HEK293 (cell line): Measurements from ENCODE around the gene MISP3.

Source experiments
- CTCF ChIA-PET: fragments of 350-600 bp; formaldehyde crosslinking; extraction: SDS; loops from one replicate; lab custom pipeline; 2021; ENCODE audit warnings: antibody characterized with exemption; lab: Yijun Ruan, JAX
- POLR2A ChIA-PET: fragments of 300-600 bp; formaldehyde crosslinking; extraction: SDS; loops from one replicate; lab custom pipeline; 2020; ENCODE audit warnings: antibody characterized with exemption, inconsistent platforms; lab: Yijun Ruan, JAX
- H3K27ac ChIP-seq: fragments of 200-500 bp; sonication (Bioruptor generic); 2 replicates; pipeline ENCODE4 v1.5.1; 2014; ENCODE audit warnings: low read depth, low read length, control low read depth, inconsistent platforms; ENCODE audit errors: extremely low read depth
- H3K36me3 ChIP-seq, 2 experiments: fragments of 200-500 bp in 1 of 2; sonication (Bioruptor generic) in 1 of 2; 1 replicate in 1 of 2; 2 replicates in 1 of 2; pipeline ENCODE4 v1.5.1; 2014 to 2017; ENCODE audit warnings: inconsistent platforms in 2 of 2, low read length in 2 of 2; ENCODE audit not compliant: control insufficient read depth in 2 of 2, insufficient read depth in 1 of 2
- H3K4me1 ChIP-seq: fragments of 200-500 bp; sonication (Bioruptor generic); 2 replicates; pipeline ENCODE4 v1.5.1; 2014; ENCODE audit warnings: mild to moderate bottlenecking, low read length, inconsistent platforms; ENCODE audit not compliant: control insufficient read depth, insufficient read depth
- H3K4me3 ChIP-seq: 2 replicates; pipeline ENCODE4 v1.5.1; 2011; ENCODE audit warnings: low read depth, mild to moderate bottlenecking, control low read depth, low read length, moderate library complexity
- H3K9me3 ChIP-seq: fragments of 200-500 bp; sonication (Bioruptor generic); 2 replicates; pipeline ENCODE4 v1.5.1; 2014; ENCODE audit warnings: low read depth, low read length, inconsistent platforms; ENCODE audit not compliant: control insufficient read depth, insufficient read depth
- FEZF1 ChIP-seq: fragments of 450-650 bp; formaldehyde crosslinking; IDR thresholded peaks from 2 replicates; pipeline ENCODE4 v1.5.1; 2016; ENCODE audit warnings: missing biosample characterization, missing genetic modification characterization
- PRDM1 ChIP-seq: fragments of 450-650 bp; formaldehyde crosslinking; IDR thresholded peaks from 2 replicates; pipeline ENCODE4; 2016; ENCODE audit warnings: missing biosample characterization, missing genetic modification characterization
- SCRT2 ChIP-seq: fragments of 450-650 bp; formaldehyde crosslinking; IDR thresholded peaks from 2 replicates; pipeline ENCODE4 v1.5.1; 2016; ENCODE audit warnings: missing biosample characterization, missing genetic modification characterization
- SP3 ChIP-seq: fragments of 450-650 bp; formaldehyde crosslinking; IDR thresholded peaks from 2 replicates; pipeline ENCODE4 v1.5.1; 2016; ENCODE audit warnings: missing biosample characterization, missing genetic modification characterization
- ZBTB20 ChIP-seq: fragments of 450-650 bp; formaldehyde crosslinking; IDR thresholded peaks from 2 replicates; pipeline ENCODE4 v1.5.1; 2016; ENCODE audit warnings: missing biosample characterization, missing genetic modification characterization
- ZNF114 ChIP-seq: fragments of 450-650 bp; formaldehyde crosslinking; IDR thresholded peaks from 2 replicates; pipeline ENCODE4 v1.5.0; 2017; ENCODE audit warnings: missing biosample characterization, missing genetic modification characterization
- ZNF16 ChIP-seq: fragments of 450-650 bp; formaldehyde crosslinking; IDR thresholded peaks from 2 replicates; pipeline ENCODE4 v1.5.1; 2016; ENCODE audit warnings: low read depth, missing biosample characterization, missing genetic modification characterization
- ZNF248 ChIP-seq: fragments of 450-650 bp; formaldehyde crosslinking; IDR thresholded peaks from 2 replicates; pipeline ENCODE4 v1.5.1; 2017; ENCODE audit warnings: missing biosample characterization, missing genetic modification characterization
- ZNF350 ChIP-seq: fragments of 450-650 bp; formaldehyde crosslinking; IDR thresholded peaks from 2 replicates; pipeline ENCODE4 v1.5.0; 2017; ENCODE audit warnings: missing biosample characterization, mild to moderate bottlenecking, missing genetic modification characterization
- ZNF354C ChIP-seq: fragments of 450-650 bp; formaldehyde crosslinking; IDR thresholded peaks from 2 replicates; pipeline ENCODE4 v1.5.1; 2016; ENCODE audit warnings: missing biosample characterization, missing genetic modification characterization, low read depth, borderline replicate concordance
- ZNF391 ChIP-seq: fragments of 450-650 bp; formaldehyde crosslinking; IDR thresholded peaks from 2 replicates; pipeline ENCODE4 v1.5.1; 2016; ENCODE audit warnings: low read depth, missing biosample characterization, missing genetic modification characterization, borderline replicate concordance
- ZNF404 ChIP-seq: fragments of 450-650 bp; formaldehyde crosslinking; IDR thresholded peaks from 2 replicates; pipeline ENCODE4 v1.5.1; 2017; ENCODE audit warnings: missing biosample characterization, missing genetic modification characterization
- ZNF473 ChIP-seq: fragments of 450-650 bp; formaldehyde crosslinking; IDR thresholded peaks from 2 replicates; pipeline ENCODE4 v1.5.1; 2017; ENCODE audit warnings: missing biosample characterization, missing genetic modification characterization
- ZNF48 ChIP-seq: fragments of 450-650 bp; formaldehyde crosslinking; IDR thresholded peaks from 2 replicates; pipeline ENCODE4 v1.5.1; 2016; ENCODE audit warnings: missing biosample characterization, missing genetic modification characterization
- ZNF548 ChIP-seq: fragments of 450-650 bp; formaldehyde crosslinking; IDR thresholded peaks from 2 replicates; pipeline ENCODE4 v1.5.1; 2016; ENCODE audit warnings: missing biosample characterization, missing genetic modification characterization
- ZNF645 ChIP-seq: fragments of 450-650 bp; formaldehyde crosslinking; IDR thresholded peaks from 2 replicates; pipeline ENCODE4; 2016; ENCODE audit warnings: missing biosample characterization, missing genetic modification characterization
- ZNF701 ChIP-seq: fragments of 450-650 bp; formaldehyde crosslinking; IDR thresholded peaks from 2 replicates; pipeline ENCODE4 v1.5.1; 2016; ENCODE audit warnings: missing biosample characterization, missing genetic modification characterization
- ZNF747 ChIP-seq: fragments of 450-650 bp; formaldehyde crosslinking; IDR thresholded peaks from 2 replicates; pipeline ENCODE4 v1.5.1; 2016; ENCODE audit warnings: missing biosample characterization, missing genetic modification characterization
- TF ChIP-seq, protein P1 (sequence below): fragments of 450-650 bp; formaldehyde crosslinking; IDR thresholded peaks from 2 replicates; pipeline ENCODE4 v1.5.1; 2016; ENCODE audit warnings: missing biosample characterization, missing genetic modification characterization
- TF ChIP-seq, protein P2 (sequence below): fragments of 450-650 bp; formaldehyde crosslinking; IDR thresholded peaks from 2 replicates; pipeline ENCODE4 v1.5.1; 2016; ENCODE audit warnings: missing biosample characterization, missing genetic modification characterization
- TF ChIP-seq, protein P3 (sequence below): fragments of 450-650 bp; formaldehyde crosslinking; IDR thresholded peaks from 2 replicates; pipeline ENCODE4 v1.5.1; 2017; ENCODE audit warnings: missing biosample characterization, missing genetic modification characterization
- TF ChIP-seq, protein P4 (sequence below): fragments of 450-650 bp; formaldehyde crosslinking; IDR thresholded peaks from 2 replicates; pipeline ENCODE4 v1.5.0; 2017; ENCODE audit warnings: missing biosample characterization, missing genetic modification characterization, borderline replicate concordance

The MISP3 gene

DNA sequence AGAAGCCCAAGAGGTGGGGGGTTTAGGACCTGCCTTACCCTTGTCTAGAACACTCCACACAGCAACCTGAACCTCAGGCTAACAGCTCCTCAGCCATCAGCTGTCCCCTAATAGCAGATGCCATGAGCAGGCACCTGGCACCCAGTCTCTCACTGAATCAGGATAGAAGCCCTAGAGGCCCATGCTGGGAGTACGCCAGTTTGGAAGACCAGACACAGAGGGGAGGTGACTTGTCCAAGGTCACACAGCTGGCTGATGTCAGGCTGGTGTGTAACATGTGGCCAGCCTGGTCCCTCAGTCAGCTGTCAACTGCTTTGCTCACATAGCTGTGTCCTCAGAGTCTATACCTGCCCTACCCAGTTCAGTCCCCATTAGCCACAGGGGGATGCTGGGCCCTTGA, 30.7 kb downstream of the MISP3 start:
- ChIA-PET CTCF (interaction anchor here (0.6 kb wide), 1 partner anchor 218 kb away, joined by 5 read pairs; no protein-coding TSS in a partner anchor), POLR2A (interaction anchor here (1.8 kb wide), 1 partner anchor 33 kb away, joined by 5 read pairs; the partner anchor contains the start of gene ASF1B)
- H3K36me3 ChIP-seq: peaks cover 24 to 62% of the 10 kb centered on the region in 2 experiments; a peak in 2 of 3 replicates
- TF ChIP-seq, protein P1, sequence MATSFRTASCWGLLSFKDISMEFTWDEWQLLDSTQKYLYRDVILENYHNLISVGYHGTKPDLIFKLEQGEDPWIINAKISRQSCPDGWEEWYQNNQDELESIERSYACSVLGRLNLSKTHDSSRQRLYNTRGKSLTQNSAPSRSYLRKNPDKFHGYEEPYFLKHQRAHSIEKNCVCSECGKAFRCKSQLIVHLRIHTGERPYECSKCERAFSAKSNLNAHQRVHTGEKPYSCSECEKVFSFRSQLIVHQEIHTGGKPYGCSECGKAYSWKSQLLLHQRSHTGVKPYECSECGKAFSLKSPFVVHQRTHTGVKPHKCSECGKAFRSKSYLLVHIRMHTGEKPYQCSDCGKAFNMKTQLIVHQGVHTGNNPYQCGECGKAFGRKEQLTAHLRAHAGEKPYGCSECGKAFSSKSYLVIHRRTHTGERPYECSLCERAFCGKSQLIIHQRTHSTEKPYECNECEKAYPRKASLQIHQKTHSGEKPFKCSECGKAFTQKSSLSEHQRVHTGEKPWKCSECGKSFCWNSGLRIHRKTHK (tag by site-specific recombination): no peak
- TF ChIP-seq ZNF350 (tag by site-specific recombination): no peak
- TF ChIP-seq, protein P2, sequence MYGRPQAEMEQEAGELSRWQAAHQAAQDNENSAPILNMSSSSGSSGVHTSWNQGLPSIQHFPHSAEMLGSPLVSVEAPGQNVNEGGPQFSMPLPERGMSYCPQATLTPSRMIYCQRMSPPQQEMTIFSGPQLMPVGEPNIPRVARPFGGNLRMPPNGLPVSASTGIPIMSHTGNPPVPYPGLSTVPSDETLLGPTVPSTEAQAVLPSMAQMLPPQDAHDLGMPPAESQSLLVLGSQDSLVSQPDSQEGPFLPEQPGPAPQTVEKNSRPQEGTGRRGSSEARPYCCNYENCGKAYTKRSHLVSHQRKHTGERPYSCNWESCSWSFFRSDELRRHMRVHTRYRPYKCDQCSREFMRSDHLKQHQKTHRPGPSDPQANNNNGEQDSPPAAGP (tag by site-specific recombination): no peak
- no peak for TF ChIP-seq ZNF16
- no peak for TF ChIP-seq ZNF391 (tag by site-specific recombination)
- no peak overlapping the region for H3K4me3 ChIP-seq
- no peaks in the 10 kb centered on the region for H3K4me1 ChIP-seq
- no peaks in the 10 kb centered on the region for H3K9me3 ChIP-seq
- no peak overlapping the region for H3K27ac ChIP-seq

DNA sequence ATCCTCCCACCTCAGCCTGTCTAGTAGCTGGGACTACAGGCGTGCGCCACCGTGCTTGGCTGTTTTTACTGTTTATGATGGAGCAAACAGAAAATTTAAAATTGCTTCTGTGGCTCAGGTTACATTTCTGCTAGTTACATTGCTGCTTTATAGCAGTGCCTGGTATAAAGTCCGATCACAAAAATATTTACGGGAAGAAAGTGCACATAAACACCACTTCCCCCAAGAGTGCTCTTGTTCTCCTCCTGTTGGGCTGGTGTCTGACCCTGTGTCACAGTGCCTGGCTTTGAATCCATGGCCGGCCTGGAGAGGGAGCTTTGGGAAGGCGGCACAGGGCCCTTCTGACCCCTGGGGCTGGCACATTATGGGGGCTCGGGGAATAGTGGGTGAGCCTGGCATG, 33.1 kb downstream of the MISP3 start:
- Histone ChIP-seq H3K9me3 (no peaks in the 10 kb centered on the region), H3K27ac (no peak overlapping the region), H3K36me3 (peaks cover 11 to 54% of the 10 kb centered on the region in 2 experiments; a peak in 2 of 3 replicates), H3K4me1 (no peaks in the 10 kb centered on the region), H3K4me3 (no peak overlapping the region)
- POLR2A ChIA-PET: no interaction called here
- CTCF ChIA-PET: interaction anchor here (1.1 kb wide), 2 partner anchors 31 to 90 kb away, joined by 3 read pairs; partner anchors contain the start of gene ASF1B
- no peak for TF ChIP-seq ZNF248
- no peak for TF ChIP-seq ZNF701
- no peak for TF ChIP-seq ZNF48 (tag by site-specific recombination)
- TF ChIP-seq ZNF747 (tag by site-specific recombination): no peak
- no peak for TF ChIP-seq PRDM1
- TF ChIP-seq ZNF354C (tag by site-specific recombination): no peak
- TF ChIP-seq, protein P3, sequence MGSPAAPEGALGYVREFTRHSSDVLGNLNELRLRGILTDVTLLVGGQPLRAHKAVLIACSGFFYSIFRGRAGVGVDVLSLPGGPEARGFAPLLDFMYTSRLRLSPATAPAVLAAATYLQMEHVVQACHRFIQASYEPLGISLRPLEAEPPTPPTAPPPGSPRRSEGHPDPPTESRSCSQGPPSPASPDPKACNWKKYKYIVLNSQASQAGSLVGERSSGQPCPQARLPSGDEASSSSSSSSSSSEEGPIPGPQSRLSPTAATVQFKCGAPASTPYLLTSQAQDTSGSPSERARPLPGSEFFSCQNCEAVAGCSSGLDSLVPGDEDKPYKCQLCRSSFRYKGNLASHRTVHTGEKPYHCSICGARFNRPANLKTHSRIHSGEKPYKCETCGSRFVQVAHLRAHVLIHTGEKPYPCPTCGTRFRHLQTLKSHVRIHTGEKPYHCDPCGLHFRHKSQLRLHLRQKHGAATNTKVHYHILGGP (tag by site-specific recombination): no peak
- TF ChIP-seq ZNF114 (tag by site-specific recombination): no peak
- TF ChIP-seq SP3 (tag by site-specific recombination): no peak
- TF ChIP-seq ZNF473 (tag by site-specific recombination): no peak
- no peak for TF ChIP-seq ZNF548 (tag by site-specific recombination)
- TF ChIP-seq ZNF404 (tag by site-specific recombination): no peak
- TF ChIP-seq, protein P4, sequence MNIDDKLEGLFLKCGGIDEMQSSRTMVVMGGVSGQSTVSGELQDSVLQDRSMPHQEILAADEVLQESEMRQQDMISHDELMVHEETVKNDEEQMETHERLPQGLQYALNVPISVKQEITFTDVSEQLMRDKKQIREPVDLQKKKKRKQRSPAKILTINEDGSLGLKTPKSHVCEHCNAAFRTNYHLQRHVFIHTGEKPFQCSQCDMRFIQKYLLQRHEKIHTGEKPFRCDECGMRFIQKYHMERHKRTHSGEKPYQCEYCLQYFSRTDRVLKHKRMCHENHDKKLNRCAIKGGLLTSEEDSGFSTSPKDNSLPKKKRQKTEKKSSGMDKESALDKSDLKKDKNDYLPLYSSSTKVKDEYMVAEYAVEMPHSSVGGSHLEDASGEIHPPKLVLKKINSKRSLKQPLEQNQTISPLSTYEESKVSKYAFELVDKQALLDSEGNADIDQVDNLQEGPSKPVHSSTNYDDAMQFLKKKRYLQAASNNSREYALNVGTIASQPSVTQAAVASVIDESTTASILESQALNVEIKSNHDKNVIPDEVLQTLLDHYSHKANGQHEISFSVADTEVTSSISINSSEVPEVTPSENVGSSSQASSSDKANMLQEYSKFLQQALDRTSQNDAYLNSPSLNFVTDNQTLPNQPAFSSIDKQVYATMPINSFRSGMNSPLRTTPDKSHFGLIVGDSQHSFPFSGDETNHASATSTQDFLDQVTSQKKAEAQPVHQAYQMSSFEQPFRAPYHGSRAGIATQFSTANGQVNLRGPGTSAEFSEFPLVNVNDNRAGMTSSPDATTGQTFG (tag by site-specific recombination): no peak
- TF ChIP-seq SCRT2: no peak
- TF ChIP-seq ZNF645 (tag by site-specific recombination): no peak
- no peak for TF ChIP-seq FEZF1 (tag by site-specific recombination)
- no peak for TF ChIP-seq ZBTB20 (tag by site-specific recombination)
